ENCODE data around the gene RPTOR.

Gene RPTOR

DNA sequence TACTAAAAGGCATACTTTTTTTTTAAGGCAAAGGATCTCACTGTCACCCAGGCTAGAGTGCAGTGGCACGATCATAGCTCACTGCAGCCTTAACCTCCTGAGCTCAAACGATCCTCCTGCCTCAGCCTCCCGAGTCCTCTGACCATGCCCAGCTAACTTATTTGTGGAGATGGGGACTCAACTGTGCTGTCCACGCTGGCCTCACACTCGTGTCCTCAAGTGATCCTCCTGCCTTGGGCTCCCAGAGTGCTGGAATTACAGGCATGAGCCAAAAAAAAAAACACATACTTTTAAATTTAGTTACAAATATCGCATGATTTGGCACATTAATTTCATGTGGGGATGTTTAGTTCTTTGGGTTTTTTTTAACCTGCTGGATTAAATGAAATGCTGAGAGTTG is 239.3 kb downstream of the RPTOR start:
- peak overlapping the region; percentile 86 for H3K27ac ChIP-seq (ENCODE audit: low read length)
- no peak overlapping the region for H3K4me3 ChIP-seq (ENCODE audit: low read depth in 1 of 2, low read length in 2 of 2)

DNA sequence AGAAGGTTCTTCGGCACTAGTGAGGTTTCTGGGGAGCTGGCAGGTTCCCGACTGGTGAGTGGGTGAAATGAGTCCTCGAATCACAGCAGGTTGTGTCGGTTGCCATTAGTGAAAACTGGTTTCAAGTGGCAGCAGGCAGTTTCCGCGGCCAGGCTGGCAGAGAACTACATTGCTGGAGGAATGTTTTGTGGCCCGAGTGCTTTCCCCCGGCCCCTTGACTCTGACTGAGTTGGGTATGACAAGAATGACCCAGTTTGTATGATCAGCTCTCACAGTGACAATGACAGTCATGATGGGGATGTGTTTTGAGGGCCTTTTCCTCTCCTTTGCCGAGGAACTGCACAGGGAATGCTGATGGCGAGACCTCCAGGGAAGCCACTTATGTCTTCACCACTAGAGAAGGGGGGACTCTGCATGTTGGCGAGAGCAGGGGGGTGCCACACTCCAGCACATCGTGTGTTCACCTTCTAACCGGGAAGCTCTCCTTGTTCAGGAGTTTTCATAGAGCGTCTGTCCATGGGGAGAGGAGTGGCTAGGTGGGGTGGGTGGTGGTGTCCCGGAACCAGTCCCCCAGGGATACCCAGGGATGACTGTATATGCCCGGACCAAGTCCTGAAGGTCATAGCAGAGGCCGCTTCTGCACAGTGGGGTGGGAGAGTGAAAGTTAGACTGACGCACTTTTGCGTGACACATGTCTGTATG is 241.0 kb downstream of the RPTOR start:
- DNase-seq (no peak), ATAC-seq (ENCODE audit: insufficient read depth, low read depth) (no peak)
- H2AFZ ChIP-seq (ENCODE audit: low read depth, low read length) = no peak overlapping the region
- H4K20me1 ChIP-seq (ENCODE audit: insufficient read depth, low read length) = no peaks in the 10 kb centered on the region
- peaks cover 3% of the 10 kb centered on the region for H3K9me3 ChIP-seq (ENCODE audit: insufficient read depth, low read length, severe bottlenecking)
- H3K4me3 ChIP-seq (ENCODE audit: low read depth in 1 of 2, low read length in 2 of 2) = no peak overlapping the region
- TF ChIP-seq, protein P1, sequence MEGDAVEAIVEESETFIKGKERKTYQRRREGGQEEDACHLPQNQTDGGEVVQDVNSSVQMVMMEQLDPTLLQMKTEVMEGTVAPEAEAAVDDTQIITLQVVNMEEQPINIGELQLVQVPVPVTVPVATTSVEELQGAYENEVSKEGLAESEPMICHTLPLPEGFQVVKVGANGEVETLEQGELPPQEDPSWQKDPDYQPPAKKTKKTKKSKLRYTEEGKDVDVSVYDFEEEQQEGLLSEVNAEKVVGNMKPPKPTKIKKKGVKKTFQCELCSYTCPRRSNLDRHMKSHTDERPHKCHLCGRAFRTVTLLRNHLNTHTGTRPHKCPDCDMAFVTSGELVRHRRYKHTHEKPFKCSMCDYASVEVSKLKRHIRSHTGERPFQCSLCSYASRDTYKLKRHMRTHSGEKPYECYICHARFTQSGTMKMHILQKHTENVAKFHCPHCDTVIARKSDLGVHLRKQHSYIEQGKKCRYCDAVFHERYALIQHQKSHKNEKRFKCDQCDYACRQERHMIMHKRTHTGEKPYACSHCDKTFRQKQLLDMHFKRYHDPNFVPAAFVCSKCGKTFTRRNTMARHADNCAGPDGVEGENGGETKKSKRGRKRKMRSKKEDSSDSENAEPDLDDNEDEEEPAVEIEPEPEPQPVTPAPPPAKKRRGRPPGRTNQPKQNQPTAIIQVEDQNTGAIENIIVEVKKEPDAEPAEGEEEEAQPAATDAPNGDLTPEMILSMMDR (IDR thresholded peaks at IDR 0.05; ENCODE audit: borderline replicate concordance, extremely low read depth, low read length, poor library complexity, severe bottlenecking) = no peak
- TF ChIP-seq EZH2 (IDR thresholded peaks at IDR 0.05; ENCODE audit: borderline replicate concordance, low read depth, low read length, severe bottlenecking) = no peak
- peaks cover 59% of the 10 kb centered on the region for H3K79me2 ChIP-seq (ENCODE audit: insufficient read depth, low read length)
- H3K36me3 ChIP-seq (ENCODE audit: insufficient read depth, low read length) = 0 out of 2 replicates have a peak, but pooled peaks cover 6% of the 10 kb centered on the region
- H3K4me1 ChIP-seq (ENCODE audit: insufficient read depth, low read length) = peaks cover 75% of the 10 kb centered on the region
- no peaks in the 10 kb centered on the region for H3K27me3 ChIP-seq (ENCODE audit: insufficient read depth, low read length, poor library complexity)
- H3K9ac ChIP-seq (ENCODE audit: low read depth, low read length) = no peak overlapping the region
- H3K27ac ChIP-seq (ENCODE audit: low read length) = peak overlapping the region; percentile 50; the same call in 1 of the 2 replicates
- no peak overlapping the region for H3K4me2 ChIP-seq (ENCODE audit: insufficient read depth, low read length)

More for the DNA sequence above, 239.3 kb downstream of the RPTOR start:
- peaks cover 59% of the 10 kb centered on the region for H3K79me2 ChIP-seq (ENCODE audit: insufficient read depth, low read length)
- TF ChIP-seq, protein P1 (IDR thresholded peaks at IDR 0.05; ENCODE audit: borderline replicate concordance, extremely low read depth, low read length, poor library complexity, severe bottlenecking) = no peak
- TF ChIP-seq EZH2 (IDR thresholded peaks at IDR 0.05; ENCODE audit: borderline replicate concordance, low read depth, low read length, severe bottlenecking) = no peak
- H3K4me1 ChIP-seq (ENCODE audit: insufficient read depth, low read length) = peaks cover 75% of the 10 kb centered on the region
- DNase-seq = no peak
- ATAC-seq (ENCODE audit: insufficient read depth, low read depth) = no peak
- no peak overlapping the region for H2AFZ ChIP-seq (ENCODE audit: low read depth, low read length)
- peaks cover 3% of the 10 kb centered on the region for H3K9me3 ChIP-seq (ENCODE audit: insufficient read depth, low read length, severe bottlenecking)
- H3K9ac ChIP-seq (ENCODE audit: low read depth, low read length) = 0 out of 2 replicates have a peak overlapping the region, but pooled peaks have one; percentile 43
- H3K4me2 ChIP-seq (ENCODE audit: insufficient read depth, low read length) = no peak overlapping the region
- no peaks in the 10 kb centered on the region for H3K27me3 ChIP-seq (ENCODE audit: insufficient read depth, low read length, poor library complexity)
- H4K20me1 ChIP-seq (ENCODE audit: insufficient read depth, low read length) = no peaks in the 10 kb centered on the region
- peaks cover 16% of the 10 kb centered on the region; the same call in 1 of the 2 replicates for H3K36me3 ChIP-seq (ENCODE audit: insufficient read depth, low read length)

DNA sequence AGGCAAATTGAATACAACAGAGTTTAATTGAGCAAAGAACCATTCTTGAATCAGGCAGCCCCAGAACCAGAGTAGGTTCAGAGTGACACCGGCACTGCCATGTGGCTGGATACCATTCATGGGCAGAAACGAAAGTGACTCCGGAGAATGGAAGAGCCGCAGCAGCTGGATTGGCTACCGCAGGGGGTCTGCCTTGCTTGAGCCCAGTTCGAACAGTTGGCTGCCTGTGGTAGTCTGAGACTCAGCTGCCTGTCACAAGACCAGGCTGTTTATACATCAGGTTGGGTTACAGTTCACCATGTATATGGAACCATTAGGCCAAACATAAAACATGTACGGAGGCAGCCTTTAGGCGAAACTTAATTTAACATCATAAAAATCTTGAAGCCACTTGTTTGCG is 241.8 kb downstream of the RPTOR start:
- TF ChIP-seq, protein P1 (IDR thresholded peaks at IDR 0.05; ENCODE audit: borderline replicate concordance, extremely low read depth, low read length, poor library complexity, severe bottlenecking) = no peak
- TF ChIP-seq EZH2 (IDR thresholded peaks at IDR 0.05; ENCODE audit: borderline replicate concordance, low read depth, low read length, severe bottlenecking) = no peak
- DNase-seq (no peak), ATAC-seq (ENCODE audit: insufficient read depth, low read depth) (no peak)
- peaks cover 75% of the 10 kb centered on the region for H3K4me1 ChIP-seq (ENCODE audit: insufficient read depth, low read length)
- H3K36me3 ChIP-seq (ENCODE audit: insufficient read depth, low read length) = 0 out of 2 replicates have a peak, but pooled peaks cover 10% of the 10 kb centered on the region
- no peaks in the 10 kb centered on the region for H4K20me1 ChIP-seq (ENCODE audit: insufficient read depth, low read length)
- H3K27me3 ChIP-seq (ENCODE audit: insufficient read depth, low read length, poor library complexity) = no peaks in the 10 kb centered on the region
- peak overlapping the region; percentile 54 for H3K27ac ChIP-seq (ENCODE audit: low read length)
- H2AFZ ChIP-seq (ENCODE audit: low read depth, low read length) = no peak overlapping the region
- no peak overlapping the region for H3K9ac ChIP-seq (ENCODE audit: low read depth, low read length)
- H3K4me3 ChIP-seq (ENCODE audit: low read depth in 1 of 2, low read length in 2 of 2) = no peak overlapping the region
- H3K79me2 ChIP-seq (ENCODE audit: insufficient read depth, low read length) = peaks cover 60% of the 10 kb centered on the region
- peaks cover 3% of the 10 kb centered on the region for H3K9me3 ChIP-seq (ENCODE audit: insufficient read depth, low read length, severe bottlenecking)
- no peak overlapping the region for H3K4me2 ChIP-seq (ENCODE audit: insufficient read depth, low read length)
